ENCODE measurements around the gene IQSEC1.
A peak's percentile ranks its signal among the peaks of the same experiment; 100 is the strongest.

Gene IQSEC1

DNA sequence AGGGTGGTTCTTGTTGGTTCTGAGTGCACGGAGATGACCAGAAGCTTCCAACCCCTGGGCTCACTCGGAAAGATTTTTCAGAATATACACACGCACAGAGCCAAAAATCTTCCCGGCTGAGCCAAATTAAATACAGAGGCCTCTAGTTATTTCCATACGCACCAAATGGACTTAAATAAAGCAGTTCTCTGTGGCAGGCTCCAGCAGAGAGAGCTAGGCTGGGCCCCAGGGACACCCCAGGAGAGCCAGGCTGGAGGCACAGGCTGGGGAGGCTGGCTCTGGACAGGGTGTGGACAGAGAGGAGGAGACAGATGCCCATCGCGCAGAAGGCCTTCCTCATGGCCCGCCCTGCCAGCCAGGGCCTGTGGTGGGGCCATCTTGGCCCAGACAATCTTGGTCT is 115.9 kb downstream of the IQSEC1 start:
- Histone ChIP-seq H3K36me3 (ENCODE audit: control insufficient read depth in 1 of 2, insufficient read depth in 2 of 2, low read depth in 1 of 2, low read length in 2 of 2) (peaks cover 0 to 29% of the 10 kb centered on the region in 2 experiments), H3K4me3 (ENCODE audit: insufficient read depth in 1 of 2, low read depth in 1 of 2, low read length in 2 of 2) (no peak overlapping the region), H2BK120ac (ENCODE audit: low read depth, low read length) (no peak overlapping the region), H2BK12ac (ENCODE audit: low read length in 2 of 2) (no peak overlapping the region), H2BK5ac (ENCODE audit: low read depth, low read length, poor library complexity, severe bottlenecking) (no peak overlapping the region), H3K27ac (ENCODE audit: low read length, poor library complexity, severe bottlenecking) (no peak overlapping the region), H4K91ac (ENCODE audit: low read length) (no peak overlapping the region), H3K79me1 (replicated peaks; ENCODE audit: low read length, poor library complexity, severe bottlenecking) (peaks cover 67% of the 10 kb centered on the region), H3K27me3 (ENCODE audit: control insufficient read depth in 1 of 2, insufficient read depth in 1 of 2, low read length in 2 of 2) (no peaks in the 10 kb centered on the region), H2AFZ (ENCODE audit: low read depth, low read length) (no peak overlapping the region), H3K9me3 (ENCODE audit: control insufficient read depth, low read length) (no peaks in the 10 kb centered on the region), H2BK15ac (ENCODE audit: low read depth, poor library complexity, severe bottlenecking) (no peak overlapping the region), H3K14ac (ENCODE audit: low read length in 2 of 2) (no peak overlapping the region), H3K23ac (ENCODE audit: low read length in 2 of 2) (no peak overlapping the region), H3K4me1 (ENCODE audit: control insufficient read depth, insufficient read depth, low read depth, low read length) (peaks cover 17% of the 10 kb centered on the region), H3K4ac (ENCODE audit: low read depth in 1 of 2, low read length in 2 of 2) (no peak overlapping the region), H3K9ac (ENCODE audit: low read length) (no peak overlapping the region), H2AK5ac (ENCODE audit: low read length, severe bottlenecking) (no peak overlapping the region), H3K4me2 (ENCODE audit: low read length, poor library complexity, severe bottlenecking) (no peak overlapping the region), H4K8ac (ENCODE audit: low read length) (no peak overlapping the region), H3K18ac (ENCODE audit: low read depth in 1 of 2, low read length in 2 of 2) (no peak overlapping the region)
- no peak for DNase-seq
- 77% methylated on average over 7 of the region's 8 CpGs for WGBS

- H2AFZ ChIP-seq (ENCODE audit: low read depth, low read length): no peak overlapping the region
These were observed 116.9 kb downstream of the IQSEC1 start for GRCh38 chr3:12956316-12956660.

GRCh38 chr3:12955651-12956315 is 117.4 kb downstream of the IQSEC1 start:
- Histone ChIP-seq H2BK15ac (ENCODE audit: low read depth, poor library complexity, severe bottlenecking) (no peak overlapping the region), H3K27ac (ENCODE audit: low read length, poor library complexity, severe bottlenecking) (no peak overlapping the region), H2AFZ (ENCODE audit: low read depth, low read length) (no peak overlapping the region), H2BK120ac (ENCODE audit: low read depth, low read length) (no peak overlapping the region), H3K4me1 (ENCODE audit: control insufficient read depth, insufficient read depth, low read depth, low read length) (peaks cover 17% of the 10 kb centered on the region), H3K9ac (ENCODE audit: low read length) (no peak overlapping the region), H3K79me1 (replicated peaks; ENCODE audit: low read length, poor library complexity, severe bottlenecking) (peaks cover 65% of the 10 kb centered on the region), H4K8ac (ENCODE audit: low read length) (no peak overlapping the region), H4K91ac (ENCODE audit: low read length) (no peak overlapping the region), H2BK12ac (ENCODE audit: low read length in 2 of 2) (no peak overlapping the region), H3K14ac (ENCODE audit: low read length in 2 of 2) (no peak overlapping the region), H3K4me2 (ENCODE audit: low read length, poor library complexity, severe bottlenecking) (no peak overlapping the region), H3K23ac (ENCODE audit: low read length in 2 of 2) (no peak overlapping the region), H3K36me3 (ENCODE audit: control insufficient read depth in 1 of 2, insufficient read depth in 2 of 2, low read depth in 1 of 2, low read length in 2 of 2) (peaks cover 0 to 25% of the 10 kb centered on the region in 2 experiments), H3K27me3 (ENCODE audit: control insufficient read depth in 1 of 2, insufficient read depth in 1 of 2, low read length in 2 of 2) (no peaks in the 10 kb centered on the region), H2BK5ac (ENCODE audit: low read depth, low read length, poor library complexity, severe bottlenecking) (no peak overlapping the region), H3K4ac (ENCODE audit: low read depth in 1 of 2, low read length in 2 of 2) (no peak overlapping the region), H2AK5ac (ENCODE audit: low read length, severe bottlenecking) (no peak overlapping the region), H3K18ac (ENCODE audit: low read depth in 1 of 2, low read length in 2 of 2) (no peak overlapping the region), H3K4me3 (ENCODE audit: insufficient read depth in 1 of 2, low read depth in 1 of 2, low read length in 2 of 2) (no peak overlapping the region), H3K9me3 (ENCODE audit: control insufficient read depth, low read length) (no peaks in the 10 kb centered on the region)
- WGBS: 95% methylated on average over 14 of the region's 14 CpGs
- no peak for DNase-seq

More at GRCh38 chr3:12956316-12956660, 116.9 kb downstream of the IQSEC1 start:
- Histone ChIP-seq H3K9ac (ENCODE audit: low read length) (no peak overlapping the region), H3K4me2 (ENCODE audit: low read length, poor library complexity, severe bottlenecking) (no peak overlapping the region), H3K27me3 (ENCODE audit: control insufficient read depth in 1 of 2, insufficient read depth in 1 of 2, low read length in 2 of 2) (no peaks in the 10 kb centered on the region), H3K4me1 (ENCODE audit: control insufficient read depth, insufficient read depth, low read depth, low read length) (peaks cover 17% of the 10 kb centered on the region), H3K79me1 (replicated peaks; ENCODE audit: low read length, poor library complexity, severe bottlenecking) (peaks cover 68% of the 10 kb centered on the region), H3K4ac (ENCODE audit: low read depth in 1 of 2, low read length in 2 of 2) (no peak overlapping the region), H4K8ac (ENCODE audit: low read length) (no peak overlapping the region), H3K23ac (ENCODE audit: low read length in 2 of 2) (no peak overlapping the region), H3K4me3 (ENCODE audit: insufficient read depth in 1 of 2, low read depth in 1 of 2, low read length in 2 of 2) (no peak overlapping the region), H2BK15ac (ENCODE audit: low read depth, poor library complexity, severe bottlenecking) (no peak overlapping the region), H3K36me3 (ENCODE audit: control insufficient read depth in 1 of 2, insufficient read depth in 2 of 2, low read depth in 1 of 2, low read length in 2 of 2) (peaks cover 0 to 29% of the 10 kb centered on the region in 2 experiments), H2BK5ac (ENCODE audit: low read depth, low read length, poor library complexity, severe bottlenecking) (no peak overlapping the region), H2BK12ac (ENCODE audit: low read length in 2 of 2) (no peak overlapping the region), H3K9me3 (ENCODE audit: control insufficient read depth, low read length) (no peaks in the 10 kb centered on the region), H3K14ac (ENCODE audit: low read length in 2 of 2) (no peak overlapping the region), H2BK120ac (ENCODE audit: low read depth, low read length) (no peak overlapping the region), H4K91ac (ENCODE audit: low read length) (no peak overlapping the region), H3K27ac (ENCODE audit: low read length, poor library complexity, severe bottlenecking) (no peak overlapping the region), H3K18ac (ENCODE audit: low read depth in 1 of 2, low read length in 2 of 2) (no peak overlapping the region), H2AK5ac (ENCODE audit: low read length, severe bottlenecking) (no peak overlapping the region)
- DNase-seq: no peak
- 100% methylated on average over 1 of the region's 5 CpGs for WGBS

DNA sequence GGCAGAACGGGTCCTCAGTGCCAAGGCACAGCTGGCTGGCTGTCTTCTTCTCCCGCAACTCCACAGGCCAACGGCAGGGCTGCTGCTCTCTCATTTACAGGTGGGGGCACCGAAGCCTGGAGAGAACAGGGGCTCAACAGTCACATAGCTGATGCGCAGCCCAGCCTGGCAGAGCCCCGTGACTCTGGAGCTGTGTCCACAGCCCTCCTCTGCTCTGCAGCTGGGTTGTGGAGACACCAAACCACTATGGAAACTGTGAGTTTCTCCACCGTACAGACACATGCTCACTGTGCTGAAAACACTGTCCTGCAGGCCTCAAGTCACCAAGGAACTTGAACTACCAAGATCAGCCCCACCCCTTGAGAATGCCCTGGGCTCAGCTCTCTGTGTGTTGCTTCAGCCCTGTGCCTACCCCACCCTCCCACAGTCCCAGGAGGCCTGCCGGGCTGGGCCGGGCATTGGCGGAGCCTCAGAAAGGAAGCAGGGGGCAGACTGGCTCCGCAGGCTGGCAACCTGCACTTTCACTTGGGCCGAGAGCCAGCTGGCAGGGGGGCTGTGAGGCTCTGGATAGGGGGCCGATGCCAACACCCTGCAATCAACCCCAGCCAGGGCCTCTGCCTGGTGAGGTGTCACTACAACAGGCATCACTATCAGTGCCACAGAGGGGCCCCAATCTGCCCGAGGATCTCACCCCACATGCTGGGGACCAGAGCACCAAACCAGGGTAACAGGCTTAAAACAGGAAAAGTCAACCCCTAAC is 118.2 kb downstream of the IQSEC1 start:
- peaks cover 0 to 22% of the 10 kb centered on the region in 2 experiments for H3K36me3 ChIP-seq (ENCODE audit: control insufficient read depth in 1 of 2, insufficient read depth in 2 of 2, low read depth in 1 of 2, low read length in 2 of 2)
- H3K4me2 ChIP-seq (ENCODE audit: low read length, poor library complexity, severe bottlenecking): no peak overlapping the region
- H3K4ac ChIP-seq (ENCODE audit: low read depth in 1 of 2, low read length in 2 of 2): peak overlapping the region in 1 of 2 experiments; percentile 18
- no peak overlapping the region for H3K27ac ChIP-seq (ENCODE audit: low read length, poor library complexity, severe bottlenecking)
- H3K79me1 ChIP-seq (replicated peaks; ENCODE audit: low read length, poor library complexity, severe bottlenecking): peaks cover 67% of the 10 kb centered on the region
- H2AFZ ChIP-seq (ENCODE audit: low read depth, low read length): no peak overlapping the region
- peak overlapping the region; percentile 26 for H3K9ac ChIP-seq (ENCODE audit: low read length)
- no peak overlapping the region for H2BK120ac ChIP-seq (ENCODE audit: low read depth, low read length)
- H3K4me3 ChIP-seq (ENCODE audit: insufficient read depth in 1 of 2, low read depth in 1 of 2, low read length in 2 of 2): peak overlapping the region; percentile 2 to 54
- peaks cover 17% of the 10 kb centered on the region for H3K4me1 ChIP-seq (ENCODE audit: control insufficient read depth, insufficient read depth, low read depth, low read length)
- peak overlapping the region in 1 of 2 experiments; percentile 35 for H3K14ac ChIP-seq (ENCODE audit: low read length in 2 of 2)
- H3K27me3 ChIP-seq (ENCODE audit: control insufficient read depth in 1 of 2, insufficient read depth in 1 of 2, low read length in 2 of 2): no peaks in the 10 kb centered on the region
- H4K8ac ChIP-seq (ENCODE audit: low read length): no peak overlapping the region
- WGBS: 91% methylated on average over 14 of the region's 14 CpGs
- peak overlapping the region in 1 of 2 experiments; percentile 0 for H2BK12ac ChIP-seq (ENCODE audit: low read length in 2 of 2)
- no peak overlapping the region for H2AK5ac ChIP-seq (ENCODE audit: low read length, severe bottlenecking)
- peak; percentile 16 for DNase-seq
- H2BK5ac ChIP-seq (ENCODE audit: low read depth, low read length, poor library complexity, severe bottlenecking): no peak overlapping the region
- peak overlapping the region; percentile 8 for H4K91ac ChIP-seq (ENCODE audit: low read length)
- H2BK15ac ChIP-seq (ENCODE audit: low read depth, poor library complexity, severe bottlenecking): no peak overlapping the region
- no peak overlapping the region for H3K23ac ChIP-seq (ENCODE audit: low read length in 2 of 2)
- H3K9me3 ChIP-seq (ENCODE audit: control insufficient read depth, low read length): no peaks in the 10 kb centered on the region
- H3K18ac ChIP-seq (ENCODE audit: low read depth in 1 of 2, low read length in 2 of 2): no peak overlapping the region

All from mesenchymal stem cell (in vitro differentiated cells and primary cell).